ENCODE measurements around the gene MUC20.
"Not testable (repeated sequence)": the region's sequence is repeated elsewhere in the genome, so short reads cannot be mapped to it uniquely, and the experiment has no call there.

Gene MUC20

DNA sequence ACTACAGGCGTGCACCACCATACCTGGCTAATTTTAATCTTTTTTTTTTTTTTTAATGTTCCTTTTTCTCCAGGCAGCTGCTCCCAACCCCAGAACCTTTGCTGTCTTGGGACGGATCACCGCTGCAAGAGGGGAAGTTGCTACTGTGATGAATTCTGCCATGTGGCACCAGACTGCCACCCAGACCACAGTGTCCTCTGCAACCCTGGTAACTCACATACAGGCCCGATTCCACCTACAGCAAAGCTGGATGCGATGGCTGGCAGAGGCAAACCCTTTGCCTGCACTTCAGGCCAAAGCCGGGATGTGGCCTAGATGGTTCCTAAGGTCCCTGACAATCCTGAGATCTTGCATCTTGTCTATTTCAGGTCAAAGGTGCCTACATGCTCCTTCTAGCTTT, 12.7 kb upstream of the MUC20 start:
- H3K36me3 ChIP-seq (ENCODE audit: insufficient read depth, low read length) = no peaks in the 10 kb centered on the region
- H3K9ac ChIP-seq (ENCODE audit: low read depth, low read length) = no peak overlapping the region
- H3K9me3 ChIP-seq (ENCODE audit: insufficient read depth, low read length, severe bottlenecking) = no peaks in the 10 kb centered on the region
- H4K20me1 ChIP-seq (ENCODE audit: insufficient read depth, low read length) = no peaks in the 10 kb centered on the region
- TF ChIP-seq, protein P1, sequence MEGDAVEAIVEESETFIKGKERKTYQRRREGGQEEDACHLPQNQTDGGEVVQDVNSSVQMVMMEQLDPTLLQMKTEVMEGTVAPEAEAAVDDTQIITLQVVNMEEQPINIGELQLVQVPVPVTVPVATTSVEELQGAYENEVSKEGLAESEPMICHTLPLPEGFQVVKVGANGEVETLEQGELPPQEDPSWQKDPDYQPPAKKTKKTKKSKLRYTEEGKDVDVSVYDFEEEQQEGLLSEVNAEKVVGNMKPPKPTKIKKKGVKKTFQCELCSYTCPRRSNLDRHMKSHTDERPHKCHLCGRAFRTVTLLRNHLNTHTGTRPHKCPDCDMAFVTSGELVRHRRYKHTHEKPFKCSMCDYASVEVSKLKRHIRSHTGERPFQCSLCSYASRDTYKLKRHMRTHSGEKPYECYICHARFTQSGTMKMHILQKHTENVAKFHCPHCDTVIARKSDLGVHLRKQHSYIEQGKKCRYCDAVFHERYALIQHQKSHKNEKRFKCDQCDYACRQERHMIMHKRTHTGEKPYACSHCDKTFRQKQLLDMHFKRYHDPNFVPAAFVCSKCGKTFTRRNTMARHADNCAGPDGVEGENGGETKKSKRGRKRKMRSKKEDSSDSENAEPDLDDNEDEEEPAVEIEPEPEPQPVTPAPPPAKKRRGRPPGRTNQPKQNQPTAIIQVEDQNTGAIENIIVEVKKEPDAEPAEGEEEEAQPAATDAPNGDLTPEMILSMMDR (IDR thresholded peaks at IDR 0.05; ENCODE audit: borderline replicate concordance, extremely low read depth, low read length, poor library complexity, severe bottlenecking) = no peak
- no peak for TF ChIP-seq EZH2 (IDR thresholded peaks at IDR 0.05; ENCODE audit: borderline replicate concordance, low read depth, low read length, severe bottlenecking)
- ATAC-seq (ENCODE audit: insufficient read depth, low read depth) (no peak), DNase-seq (no peak)
- no peak overlapping the region for H3K4me3 ChIP-seq (ENCODE audit: low read depth in 1 of 2, low read length in 2 of 2)
- H3K4me2 ChIP-seq (ENCODE audit: insufficient read depth, low read length) = no peak overlapping the region
- H3K27ac ChIP-seq (ENCODE audit: low read length) = no peak overlapping the region
- no peaks in the 10 kb centered on the region for H3K27me3 ChIP-seq (ENCODE audit: insufficient read depth, low read length, poor library complexity)
- H2AFZ ChIP-seq (ENCODE audit: low read depth, low read length) = no peak overlapping the region
- H3K79me2 ChIP-seq (ENCODE audit: insufficient read depth, low read length) = no peaks in the 10 kb centered on the region
- H3K4me1 ChIP-seq (ENCODE audit: insufficient read depth, low read length) = no peaks in the 10 kb centered on the region

DNA sequence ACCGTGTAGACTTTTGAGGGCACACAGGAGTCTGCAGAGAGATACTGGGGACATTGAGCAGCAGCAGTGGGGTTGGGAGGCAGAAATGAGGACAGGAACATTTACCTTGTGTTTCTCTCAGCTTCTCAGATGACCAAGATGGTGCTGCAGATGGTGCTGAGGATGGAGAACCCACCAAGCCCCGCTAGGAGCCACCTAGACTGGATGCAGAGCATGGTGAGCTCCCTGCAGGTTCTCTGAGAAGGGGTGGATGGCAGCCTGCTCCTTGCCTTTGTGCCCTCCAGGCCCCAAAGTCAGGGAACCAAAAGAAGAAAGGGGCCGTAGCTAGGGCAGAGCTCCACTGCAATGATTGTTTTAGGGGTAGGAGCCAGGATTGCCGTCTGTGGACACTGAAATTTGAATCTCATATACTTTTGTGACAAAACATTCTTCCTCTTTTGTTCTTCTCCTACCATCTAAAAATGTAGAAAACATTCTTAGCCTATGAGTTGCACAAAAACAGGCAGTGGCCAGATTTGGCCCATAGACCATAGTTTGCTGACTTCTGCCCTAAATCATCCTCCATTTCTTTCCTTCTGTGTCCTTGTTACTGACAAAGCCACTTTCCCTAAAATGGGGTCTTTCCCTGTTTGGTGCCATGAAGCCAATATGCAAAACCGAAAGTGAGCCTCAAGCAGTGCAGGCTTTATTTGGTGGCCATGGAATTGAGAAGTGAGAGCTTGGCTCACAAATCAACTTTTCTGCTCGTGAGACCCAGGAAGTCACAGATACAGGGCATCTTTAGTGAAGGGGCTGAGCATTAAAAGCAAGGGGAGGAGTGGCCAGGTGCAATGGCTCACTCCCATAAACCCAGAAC, 11.9 kb upstream of the MUC20 start:
- no peaks in the 10 kb centered on the region for H3K9me3 ChIP-seq (ENCODE audit: insufficient read depth, low read length, severe bottlenecking)
- DNase-seq = no peak
- TF ChIP-seq, protein P1 (IDR thresholded peaks at IDR 0.05; ENCODE audit: borderline replicate concordance, extremely low read depth, low read length, poor library complexity, severe bottlenecking) = no peak
- no peak for TF ChIP-seq EZH2 (IDR thresholded peaks at IDR 0.05; ENCODE audit: borderline replicate concordance, low read depth, low read length, severe bottlenecking)
- ATAC-seq (ENCODE audit: insufficient read depth, low read depth) = no peak
- no peak overlapping the region for H2AFZ ChIP-seq (ENCODE audit: low read depth, low read length)
- no peak overlapping the region for H3K4me2 ChIP-seq (ENCODE audit: insufficient read depth, low read length)
- no peaks in the 10 kb centered on the region for H3K4me1 ChIP-seq (ENCODE audit: insufficient read depth, low read length)
- H3K27me3 ChIP-seq (ENCODE audit: insufficient read depth, low read length, poor library complexity) = no peaks in the 10 kb centered on the region
- H3K9ac ChIP-seq (ENCODE audit: low read depth, low read length) = no peak overlapping the region
- no peak overlapping the region for H3K4me3 ChIP-seq (ENCODE audit: low read depth in 1 of 2, low read length in 2 of 2)
- H3K27ac ChIP-seq (ENCODE audit: low read length) = no peak overlapping the region
- no peaks in the 10 kb centered on the region for H3K36me3 ChIP-seq (ENCODE audit: insufficient read depth, low read length)
- H4K20me1 ChIP-seq (ENCODE audit: insufficient read depth, low read length) = no peaks in the 10 kb centered on the region
- no peaks in the 10 kb centered on the region for H3K79me2 ChIP-seq (ENCODE audit: insufficient read depth, low read length)

DNA sequence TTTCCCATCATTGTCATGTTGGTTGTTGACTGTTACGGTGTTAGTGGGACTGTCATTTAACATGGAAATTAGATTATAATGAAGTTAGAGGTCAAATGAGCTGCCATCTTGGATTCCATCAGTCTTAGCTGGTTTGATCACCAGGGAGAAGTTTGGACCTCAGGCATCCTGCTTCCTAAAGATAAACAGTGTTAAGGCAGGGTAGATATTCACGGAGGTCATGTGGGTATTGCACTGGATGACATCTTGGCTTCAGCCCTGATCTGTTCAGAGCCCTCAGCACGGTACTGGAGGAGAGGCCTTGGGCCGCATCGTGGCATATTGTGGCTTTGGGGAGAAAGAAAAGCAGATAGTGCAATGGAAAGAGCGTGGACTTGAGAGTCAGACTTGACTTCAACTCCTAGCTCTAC, 11.1 kb upstream of the MUC20 start:
- no peak for ATAC-seq (ENCODE audit: insufficient read depth, low read depth)
- H3K9ac ChIP-seq (ENCODE audit: low read depth, low read length) = no peak overlapping the region
- no peaks in the 10 kb centered on the region for H3K36me3 ChIP-seq (ENCODE audit: insufficient read depth, low read length)
- H3K4me3 ChIP-seq (ENCODE audit: low read depth in 1 of 2, low read length in 2 of 2) = no peak overlapping the region
- no peaks in the 10 kb centered on the region for H3K9me3 ChIP-seq (ENCODE audit: insufficient read depth, low read length, severe bottlenecking)
- no peaks in the 10 kb centered on the region for H3K27me3 ChIP-seq (ENCODE audit: insufficient read depth, low read length, poor library complexity)
- no peak overlapping the region for H2AFZ ChIP-seq (ENCODE audit: low read depth, low read length)
- DNase-seq = no peak
- H4K20me1 ChIP-seq (ENCODE audit: insufficient read depth, low read length) = no peaks in the 10 kb centered on the region
- H3K4me2 ChIP-seq (ENCODE audit: insufficient read depth, low read length) = no peak overlapping the region
- no peak overlapping the region for H3K27ac ChIP-seq (ENCODE audit: low read length)
- H3K79me2 ChIP-seq (ENCODE audit: insufficient read depth, low read length) = no peaks in the 10 kb centered on the region
- no peaks in the 10 kb centered on the region for H3K4me1 ChIP-seq (ENCODE audit: insufficient read depth, low read length)
- TF ChIP-seq, protein P1 (IDR thresholded peaks at IDR 0.05; ENCODE audit: borderline replicate concordance, extremely low read depth, low read length, poor library complexity, severe bottlenecking) = no peak

DNA sequence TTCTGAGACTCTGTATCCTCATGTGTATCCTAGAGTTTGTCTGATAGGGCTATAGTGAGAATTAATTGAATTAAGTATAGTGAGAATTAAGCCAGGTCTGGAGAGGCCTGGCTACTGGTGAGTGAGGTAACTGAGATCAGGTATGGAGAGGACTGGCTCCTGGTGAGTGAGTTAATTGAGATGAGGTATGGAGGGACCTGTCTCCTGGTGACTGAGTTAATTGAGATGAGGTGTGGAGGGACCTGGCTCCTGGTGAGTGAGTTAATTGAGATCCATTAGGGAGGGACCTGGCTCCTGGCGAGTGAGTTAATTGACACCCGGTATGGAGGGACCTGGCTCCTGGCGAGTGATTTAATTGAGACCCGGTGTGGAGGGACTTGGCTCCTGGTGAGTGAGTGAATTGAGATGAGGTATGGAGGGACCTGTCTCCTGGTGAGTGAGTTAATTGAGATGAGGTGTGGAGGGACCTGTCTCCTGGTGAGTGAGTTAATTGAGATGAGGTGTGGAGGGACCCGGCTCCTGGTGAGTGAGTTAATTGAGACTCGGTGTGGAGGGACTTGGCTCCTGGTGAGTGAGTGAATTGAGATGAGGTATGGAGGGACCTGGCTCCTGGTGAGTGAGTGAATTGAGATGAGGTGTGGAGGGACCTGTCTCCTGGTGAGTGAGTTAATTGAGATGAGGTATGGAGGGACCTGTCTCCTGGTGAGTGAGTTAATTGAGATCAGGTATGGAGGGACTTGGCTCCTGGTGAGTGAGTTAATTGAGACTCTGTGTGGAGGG, 10.5 kb upstream of the MUC20 start:
- H3K4me3 ChIP-seq (ENCODE audit: low read depth in 1 of 2, low read length in 2 of 2); H3K9me3 ChIP-seq (ENCODE audit: insufficient read depth, low read length, severe bottlenecking); H2AFZ ChIP-seq (ENCODE audit: low read depth, low read length); DNase-seq; H3K79me2 ChIP-seq (ENCODE audit: insufficient read depth, low read length); ATAC-seq (ENCODE audit: insufficient read depth, low read depth); H4K20me1 ChIP-seq (ENCODE audit: insufficient read depth, low read length); H3K27ac ChIP-seq (ENCODE audit: low read length); H3K4me1 ChIP-seq (ENCODE audit: insufficient read depth, low read length); H3K36me3 ChIP-seq (ENCODE audit: insufficient read depth, low read length); H3K9ac ChIP-seq (ENCODE audit: low read depth, low read length); H3K4me2 ChIP-seq (ENCODE audit: insufficient read depth, low read length); H3K27me3 ChIP-seq (ENCODE audit: insufficient read depth, low read length, poor library complexity): not testable (repeated sequence)

DNA sequence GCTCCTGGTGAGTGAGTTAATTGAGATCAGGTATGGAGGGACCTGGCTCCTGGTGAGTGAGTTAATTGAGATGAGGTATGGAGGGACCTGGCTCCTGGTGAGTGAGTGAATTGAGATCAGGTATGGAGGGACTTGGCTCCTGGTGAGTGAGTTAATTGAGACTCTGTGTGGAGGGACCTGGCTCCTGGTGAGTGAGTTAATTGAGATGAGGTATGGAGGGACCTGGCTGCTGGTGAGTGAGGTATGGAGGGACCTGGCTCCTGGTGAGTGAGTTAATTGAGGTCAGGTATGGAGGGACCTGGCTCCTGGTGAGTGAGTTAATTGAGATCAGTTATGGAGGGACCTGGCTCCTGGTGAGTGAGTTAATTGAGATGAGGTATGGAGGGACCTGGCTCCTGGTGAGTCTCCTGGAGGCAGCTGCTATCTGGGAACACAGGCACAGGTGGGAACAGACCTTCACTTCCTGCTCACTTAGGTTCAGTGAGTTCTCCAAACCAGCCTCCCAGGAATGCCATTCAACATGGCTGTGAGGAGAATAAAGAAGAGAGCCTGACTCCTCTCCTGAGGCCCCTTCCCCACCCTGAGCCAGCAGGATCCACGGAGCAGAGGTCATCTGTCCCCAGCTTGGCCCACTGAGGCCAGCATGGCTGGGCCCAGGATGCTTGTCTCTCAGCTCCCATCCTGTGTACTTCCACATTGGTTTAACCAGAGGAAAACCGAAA, 9.5 kb upstream of the MUC20 start:
- H3K4me1 ChIP-seq (ENCODE audit: insufficient read depth, low read length); H3K27me3 ChIP-seq (ENCODE audit: insufficient read depth, low read length, poor library complexity); H3K9me3 ChIP-seq (ENCODE audit: insufficient read depth, low read length, severe bottlenecking); H3K79me2 ChIP-seq (ENCODE audit: insufficient read depth, low read length); H4K20me1 ChIP-seq (ENCODE audit: insufficient read depth, low read length); H3K27ac ChIP-seq (ENCODE audit: low read length); DNase-seq; H3K9ac ChIP-seq (ENCODE audit: low read depth, low read length); H3K36me3 ChIP-seq (ENCODE audit: insufficient read depth, low read length); H2AFZ ChIP-seq (ENCODE audit: low read depth, low read length); H3K4me2 ChIP-seq (ENCODE audit: insufficient read depth, low read length); H3K4me3 ChIP-seq (ENCODE audit: low read depth in 1 of 2, low read length in 2 of 2): not testable (repeated sequence)
- peak; percentile 18; the same call in 1 of the 3 replicates for ATAC-seq (ENCODE audit: insufficient read depth, low read depth)
